Keratinocyte (primary cell): ENCODE data around the gene TBC1D8. TPM values are rescaled to one million over a fixed set of nuclear protein-coding genes. Genes with fewer than 3 reads are reported as not detected.

Source experiments
- DNase-seq: peaks from one replicate; pipeline ENCODE4 v3.0.0-alpha.2; 2011; ENCODE audit warnings: low read depth, missing footprints, low spot score
- FAIRE-seq: peaks from 2 replicates; lab custom pipeline; 2011; peaks lifted over from hg19 to GRCh38; lab: Jason Lieb, UNC
- H2AFZ ChIP-seq: 2 replicates; pipeline ENCODE4 v1.6.0; 2012; ENCODE audit warnings: low read length, control low read depth, inconsistent platforms; ENCODE audit not compliant: control insufficient read depth
- H3K27ac ChIP-seq: 2 replicates; pipeline ENCODE4 v1.5.1; 2011; ENCODE audit warnings: low read length; ENCODE audit not compliant: control insufficient read depth, insufficient read depth
- H3K27me3 ChIP-seq: 3 replicates; pipeline ENCODE4 v1.6.0; 2011; ENCODE audit warnings: low read length; ENCODE audit not compliant: control insufficient read depth, insufficient read depth; ENCODE audit errors: extremely low read depth
- H3K36me3 ChIP-seq, 2 experiments: 2 replicates in 1 of 2; 3 replicates in 1 of 2; pipeline ENCODE4 v1.5.1; 2011; ENCODE audit warnings: low read length in 2 of 2, mild to moderate bottlenecking in 1 of 2; ENCODE audit not compliant: control insufficient read depth in 2 of 2, insufficient read depth in 2 of 2; ENCODE audit errors: extremely low read depth in 1 of 2
- H3K4me1 ChIP-seq: 3 replicates; pipeline ENCODE4 v1.5.1; 2011; ENCODE audit warnings: low read length; ENCODE audit not compliant: control insufficient read depth, insufficient read depth; ENCODE audit errors: extremely low read depth
- H3K4me2 ChIP-seq: 3 replicates; pipeline ENCODE4 v1.6.0; 2011; ENCODE audit warnings: low read depth, low read length; ENCODE audit not compliant: control insufficient read depth, insufficient read depth; ENCODE audit errors: extremely low read depth
- H3K4me3 ChIP-seq, 3 experiments: fragments of 200-600 bp in 1 of 3; sonication (generic) in 1 of 3; 2 replicates in 2 of 3; 3 replicates in 1 of 3; pipeline ENCODE4 v1.5.1; 2011 to 2016; ENCODE audit warnings: low read length in 3 of 3, mild to moderate bottlenecking in 3 of 3, control low read depth in 2 of 3, inconsistent platforms in 1 of 3, low read depth in 1 of 3, mixed read lengths in 1 of 3, mixed run types in 1 of 3, moderate library complexity in 1 of 3; ENCODE audit not compliant: control insufficient read depth in 2 of 3, insufficient read depth in 2 of 3; ENCODE audit errors: extremely low read depth in 1 of 3
- H3K79me2 ChIP-seq: 2 replicates; pipeline ENCODE4 v1.6.0; 2012; ENCODE audit warnings: low read length; ENCODE audit not compliant: control insufficient read depth, insufficient read depth
- H3K9ac ChIP-seq: 3 replicates; pipeline ENCODE4 v1.6.0; 2011; ENCODE audit warnings: low read length; ENCODE audit not compliant: control insufficient read depth, insufficient read depth; ENCODE audit errors: extremely low read depth
- H3K9me1 ChIP-seq: 3 replicates; pipeline ENCODE4 v1.6.0; 2011; ENCODE audit warnings: low read length; ENCODE audit not compliant: control insufficient read depth, insufficient read depth; ENCODE audit errors: extremely low read depth
- H3K9me3 ChIP-seq: 2 replicates; pipeline ENCODE4 v1.5.1; 2012; ENCODE audit warnings: low read depth, low read length; ENCODE audit not compliant: control insufficient read depth
- H4K20me1 ChIP-seq: 3 replicates; pipeline ENCODE4 v1.6.0; 2011; ENCODE audit warnings: low read length; ENCODE audit not compliant: control insufficient read depth, insufficient read depth; ENCODE audit errors: extremely low read depth
- CTCF ChIP-seq, 3 experiments: IDR thresholded peaks in 1 of 3; conservative IDR thresholded peaks in 1 of 3; optimal IDR thresholded peaks in 1 of 3; 2 replicates in 2 of 3; 3 replicates in 1 of 3; pipeline versions ENCODE3 to v1.5.1; 2011; ENCODE audit warnings: low read length in 3 of 3, mild to moderate bottlenecking in 3 of 3, moderate library complexity in 2 of 3, control low read depth in 1 of 3, inconsistent platforms in 1 of 3; ENCODE audit not compliant: insufficient read depth in 2 of 3; ENCODE audit errors: extremely low read depth in 1 of 3
- EZH2 ChIP-seq: IDR thresholded peaks from one replicate; pipeline ENCODE4 v1.6.1; 2012; ENCODE audit warnings: inconsistent platforms, mild to moderate bottlenecking, low read length, moderate library complexity
- dilution Hi-C: fragments of 300-500 bp; cut with MboI; formaldehyde crosslinking; loops from one replicate; pipeline ENCODE4 v1.7.0; 2020; ENCODE audit warnings: low sequenced_read_pairs; ENCODE audit not compliant: extremely low pct_ligation_motif_present
- polyA plus RNA-seq, 5 experiments: library from polyadenylated mRNA; depleted of rRNA in 3 of 5; stranded (reverse) in 3 of 5; stranded (forward) in 1 of 5; unstranded in 1 of 5; fragments of >200 nt; gene quantifications; 1 replicate in 1 of 5; 2 replicates in 3 of 5; 3 replicates in 1 of 5; pipeline versions ENCODE4 v1.2.1 to v1.2.3, GENCODE V29; 2011 to 2012; ENCODE audit warnings: missing spikeins in 2 of 5, low read depth in 1 of 5, low replicate concordance in 1 of 5

TBC1D8 gene
- polyA plus RNA-seq, 1 donor (not counting 4 experiments of a cell fraction or from before 2014, with no cell fraction given), result 13.8 TPM

GRCh38 chr2:101147971-101148370 lies 3.2 kb downstream of the TBC1D8 start:
- peaks cover 6% of the 10 kb centered on the region for H4K20me1 ChIP-seq
- no peak overlapping the region for H3K4me3 ChIP-seq
- TF ChIP-seq EZH2, result no peak
- TF ChIP-seq CTCF (optimal IDR thresholded peaks at IDR 0.05 in 1 of 3, IDR thresholded peaks at IDR 0.05 in 1 of 3, conservative IDR thresholded peaks at IDR 0.05 in 1 of 3; ENCODE audit: extremely low read depth in 1 of 3, insufficient read depth in 2 of 3, low read length in 3 of 3), result no peak
- H3K79me2 ChIP-seq, result peaks cover 66% of the 10 kb centered on the region
- H3K27ac ChIP-seq, result no peak overlapping the region
- H3K36me3 ChIP-seq, result no peaks in the 10 kb centered on the region
- DNase-seq, result no peak
- peaks cover 3% of the 10 kb centered on the region for H3K9me1 ChIP-seq
- peak overlapping the region; percentile 24 for H3K4me2 ChIP-seq
- H3K4me1 ChIP-seq, result peaks cover 49% of the 10 kb centered on the region
- H3K27me3 ChIP-seq, result no peaks in the 10 kb centered on the region
- no peak for FAIRE-seq
- H3K9ac ChIP-seq, result no peak overlapping the region
- dilution Hi-C loops, result no loop called here
- no peak overlapping the region for H2AFZ ChIP-seq
- no peaks in the 10 kb centered on the region for H3K9me3 ChIP-seq

GRCh38 chr2:101147062-101147461 lies 4.1 kb downstream of the TBC1D8 start:
- Histone ChIP-seq H3K9ac (no peak overlapping the region), H4K20me1 (peaks cover 6% of the 10 kb centered on the region), H3K79me2 (peaks cover 73% of the 10 kb centered on the region), H3K9me1 (peaks cover 3% of the 10 kb centered on the region), H3K4me1 (peaks cover 40% of the 10 kb centered on the region), H2AFZ (no peak overlapping the region), H3K36me3 (no peaks in the 10 kb centered on the region), H3K9me3 (no peaks in the 10 kb centered on the region), H3K4me2 (no peak overlapping the region), H3K4me3 (no peak overlapping the region), H3K27ac (no peak overlapping the region), H3K27me3 (no peaks in the 10 kb centered on the region)
- no peak for DNase-seq
- no peak for FAIRE-seq
- dilution Hi-C loops, result no loop called here
- TF ChIP-seq EZH2, result no peak
- no peak for TF ChIP-seq CTCF (optimal IDR thresholded peaks at IDR 0.05 in 1 of 3, IDR thresholded peaks at IDR 0.05 in 1 of 3, conservative IDR thresholded peaks at IDR 0.05 in 1 of 3; ENCODE audit: extremely low read depth in 1 of 3, insufficient read depth in 2 of 3, low read length in 3 of 3)
